Measurements from ENCODE around the gene CFAP65.
A peak's percentile ranks its signal among the peaks of the same experiment; 100 is the strongest.

Gene CFAP65

GRCh38 chr2:219020604-219021365, 20.5 kb downstream of the CFAP65 start:
- Mint-ChIP-seq H3K36me3 (no peaks in the 10 kb centered on the region), H3K27ac (no peak overlapping the region), H3K4me3 (no peak overlapping the region), H3K9me3 (no peaks in the 10 kb centered on the region), H3K4me1 (no peaks in the 10 kb centered on the region), H3K27me3 (peaks cover 10% of the 10 kb centered on the region)
- ATAC-seq (ENCODE audit: low read depth) (no peak), DNase-seq (ENCODE audit: low spot score in 2 of 2) (no peak)

- Mint-ChIP-seq H3K36me3 (no peaks in the 10 kb centered on the region), H3K4me1 (no peaks in the 10 kb centered on the region), H3K9me3 (no peaks in the 10 kb centered on the region), H3K27ac (no peak overlapping the region), H3K27me3 (peaks cover 15% of the 10 kb centered on the region), H3K4me3 (no peak overlapping the region)
- DNase-seq (ENCODE audit: low spot score in 2 of 2) (no peak), ATAC-seq (ENCODE audit: low read depth) (no peak)
Measured at GRCh38 chr2:219019436-219019835, 21.9 kb downstream of the CFAP65 start.

DNA sequence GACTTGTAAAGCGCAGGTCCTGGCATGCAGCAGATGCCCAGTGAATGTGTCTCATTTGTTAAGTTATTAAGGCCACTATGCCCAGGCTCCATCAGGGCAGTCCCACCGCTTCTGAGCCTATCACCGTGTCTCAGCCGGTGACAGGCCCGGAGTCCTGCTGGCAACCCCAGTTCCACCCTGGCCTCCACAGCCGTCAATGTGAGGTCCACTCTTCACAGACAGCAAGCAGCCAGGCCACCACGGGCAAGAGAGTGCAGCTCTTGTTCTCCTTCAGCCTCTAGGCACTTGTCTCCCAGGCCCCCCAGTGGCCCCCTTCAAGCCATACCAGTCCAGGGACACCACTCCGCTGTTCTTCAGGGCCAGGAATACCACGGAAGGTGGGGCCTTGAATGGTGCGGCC, 22.6 kb downstream of the CFAP65 start:
- ATAC-seq (ENCODE audit: low read depth) = no peak
- H3K4me3 Mint-ChIP-seq = no peak overlapping the region
- no peaks in the 10 kb centered on the region for H3K9me3 Mint-ChIP-seq
- DNase-seq (ENCODE audit: low spot score in 2 of 2) = no peak
- no peaks in the 10 kb centered on the region for H3K36me3 Mint-ChIP-seq
- no peaks in the 10 kb centered on the region for H3K4me1 Mint-ChIP-seq
- peaks cover 17% of the 10 kb centered on the region for H3K27me3 Mint-ChIP-seq
- H3K27ac Mint-ChIP-seq = no peak overlapping the region

DNA sequence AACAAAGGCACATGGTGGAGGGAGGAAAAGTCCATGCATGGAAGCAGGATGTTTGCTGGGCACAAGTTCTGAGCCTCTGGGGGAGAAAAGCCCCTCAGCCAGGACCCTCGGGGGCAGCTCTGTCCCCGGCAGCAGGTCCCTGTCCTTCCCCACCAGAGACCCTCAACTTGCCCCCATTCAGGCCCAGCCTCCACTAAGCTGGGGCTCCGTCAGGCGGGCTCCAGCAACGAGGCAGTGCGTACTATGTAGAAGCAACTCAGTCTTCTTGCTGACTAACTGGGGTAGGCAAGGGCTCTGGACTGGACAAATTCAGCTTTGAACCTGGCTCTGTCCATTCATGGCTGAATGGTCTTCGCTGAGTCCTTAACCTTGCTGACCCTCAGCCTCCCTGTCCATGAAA, 23.0 kb downstream of the CFAP65 start:
- Mint-ChIP-seq H3K9me3 (no peaks in the 10 kb centered on the region), H3K27ac (no peak overlapping the region), H3K4me3 (no peak overlapping the region), H3K27me3 (peaks cover 19% of the 10 kb centered on the region), H3K4me1 (no peaks in the 10 kb centered on the region), H3K36me3 (no peaks in the 10 kb centered on the region)
- DNase-seq (ENCODE audit: low spot score in 2 of 2) (no peak), ATAC-seq (ENCODE audit: low read depth) (no peak)

DNA sequence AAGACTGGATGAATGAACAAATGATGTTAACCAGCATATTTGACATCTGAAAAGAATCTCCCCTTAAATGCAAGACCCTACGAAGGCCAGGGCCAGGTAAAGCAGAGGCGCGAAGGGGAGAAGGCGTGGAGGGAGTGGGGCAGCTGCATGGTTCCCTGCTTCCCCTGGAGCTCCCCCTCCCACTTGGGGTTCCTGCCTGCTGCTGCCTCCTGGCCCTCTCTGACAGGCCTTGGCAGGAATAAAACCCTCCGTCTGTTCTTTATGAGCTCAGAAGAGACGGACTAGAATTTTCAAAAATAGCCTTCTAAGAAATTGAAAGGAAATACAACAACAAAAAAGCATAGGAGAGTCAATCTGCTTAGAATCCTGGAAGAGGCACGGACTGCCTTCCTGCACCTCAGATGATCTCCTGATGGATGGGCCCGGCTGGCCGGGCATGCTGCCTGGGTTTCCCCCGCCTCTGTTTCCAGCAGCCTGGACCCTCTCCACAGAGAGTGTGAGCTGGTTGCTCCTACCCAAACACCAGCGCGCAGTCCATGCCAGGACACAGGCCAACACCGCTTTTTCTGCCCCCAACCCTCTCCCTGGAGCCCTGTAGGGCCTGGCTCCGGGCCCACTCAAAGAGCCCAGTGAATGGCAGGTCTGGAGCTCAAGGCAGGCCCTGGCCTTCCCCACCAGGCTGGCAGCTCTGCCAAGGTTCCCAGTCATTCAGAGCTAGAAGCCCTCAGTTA, 23.9 kb downstream of the CFAP65 start:
- H3K36me3 Mint-ChIP-seq = no peaks in the 10 kb centered on the region
- no peaks in the 10 kb centered on the region for H3K4me1 Mint-ChIP-seq
- peaks cover 22% of the 10 kb centered on the region for H3K27me3 Mint-ChIP-seq
- H3K4me3 Mint-ChIP-seq = no peak overlapping the region
- no peaks in the 10 kb centered on the region for H3K9me3 Mint-ChIP-seq
- DNase-seq (ENCODE audit: low spot score in 2 of 2) = no peak
- H3K27ac Mint-ChIP-seq = no peak overlapping the region
- no peak for ATAC-seq (ENCODE audit: low read depth)

DNA sequence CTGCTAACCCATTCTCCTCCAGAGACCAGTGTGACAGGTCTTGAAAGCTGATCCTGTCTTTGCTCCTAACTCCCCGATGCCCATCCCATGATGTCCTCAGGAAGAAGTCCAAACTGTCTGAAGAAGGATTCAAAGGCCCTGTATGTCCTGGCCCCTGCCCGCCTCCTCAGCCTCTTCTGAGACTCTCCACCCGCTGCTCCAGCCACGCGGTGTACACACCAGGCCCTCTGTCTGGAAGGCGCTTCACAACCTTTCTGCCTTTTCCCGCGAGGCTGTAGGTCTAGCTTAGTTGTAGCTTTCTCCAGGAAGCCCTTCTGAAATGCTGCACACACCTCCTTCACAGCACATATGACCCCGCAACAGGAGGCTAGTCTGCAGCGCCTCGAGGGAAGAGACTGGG, 24.6 kb downstream of the CFAP65 start:
- H3K27me3 Mint-ChIP-seq = peaks cover 22% of the 10 kb centered on the region
- H3K27ac Mint-ChIP-seq = no peak overlapping the region
- H3K4me3 Mint-ChIP-seq = no peak overlapping the region
- DNase-seq (ENCODE audit: low spot score in 2 of 2) (no peak), ATAC-seq (ENCODE audit: low read depth) (no peak)
- H3K36me3 Mint-ChIP-seq = no peaks in the 10 kb centered on the region
- no peaks in the 10 kb centered on the region for H3K4me1 Mint-ChIP-seq
- H3K9me3 Mint-ChIP-seq = no peaks in the 10 kb centered on the region

DNA sequence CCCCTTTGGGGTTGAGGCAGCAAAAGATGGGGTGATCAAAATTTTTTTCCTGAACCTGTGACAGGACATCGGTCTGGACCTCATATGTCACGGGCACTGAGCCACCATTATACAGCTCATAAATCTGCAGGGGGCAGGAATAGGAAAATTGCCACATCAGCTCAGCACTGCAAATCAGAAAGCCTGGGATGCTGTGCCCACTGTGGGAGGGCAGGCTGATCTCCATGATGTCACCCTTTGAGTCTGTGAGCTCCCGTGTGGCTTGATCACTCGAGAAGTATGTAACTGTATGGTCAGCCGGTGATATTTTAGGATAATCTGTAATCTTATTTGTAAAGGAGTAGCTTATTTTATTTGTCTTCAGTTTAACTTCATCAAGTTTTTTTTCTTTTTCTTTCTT, 30.4 kb downstream of the CFAP65 start:
- no peak overlapping the region for H3K4me3 Mint-ChIP-seq
- H3K9me3 Mint-ChIP-seq = no peaks in the 10 kb centered on the region
- ATAC-seq (ENCODE audit: low read depth) (no peak), DNase-seq (ENCODE audit: low spot score in 2 of 2) (no peak)
- H3K27ac Mint-ChIP-seq = no peak overlapping the region
- H3K27me3 Mint-ChIP-seq = peaks cover 29% of the 10 kb centered on the region
- H3K4me1 Mint-ChIP-seq = peaks cover 2% of the 10 kb centered on the region
- no peaks in the 10 kb centered on the region for H3K36me3 Mint-ChIP-seq

GRCh38 chr2:219010162-219010756, 31.1 kb downstream of the CFAP65 start:
- Mint-ChIP-seq H3K9me3 (no peaks in the 10 kb centered on the region), H3K36me3 (no peaks in the 10 kb centered on the region), H3K27ac (no peak overlapping the region), H3K4me1 (peaks cover 2% of the 10 kb centered on the region), H3K27me3 (peaks cover 33% of the 10 kb centered on the region), H3K4me3 (no peak overlapping the region)
- peak; percentile 72 for ATAC-seq (ENCODE audit: low read depth)
- DNase-seq (ENCODE audit: low spot score in 2 of 2) = no peak

GRCh38 chr2:219009294-219009693, 32.0 kb downstream of the CFAP65 start:
- H3K27me3 Mint-ChIP-seq = peaks cover 31% of the 10 kb centered on the region
- H3K27ac Mint-ChIP-seq = peak overlapping the region; percentile 3

DNA sequence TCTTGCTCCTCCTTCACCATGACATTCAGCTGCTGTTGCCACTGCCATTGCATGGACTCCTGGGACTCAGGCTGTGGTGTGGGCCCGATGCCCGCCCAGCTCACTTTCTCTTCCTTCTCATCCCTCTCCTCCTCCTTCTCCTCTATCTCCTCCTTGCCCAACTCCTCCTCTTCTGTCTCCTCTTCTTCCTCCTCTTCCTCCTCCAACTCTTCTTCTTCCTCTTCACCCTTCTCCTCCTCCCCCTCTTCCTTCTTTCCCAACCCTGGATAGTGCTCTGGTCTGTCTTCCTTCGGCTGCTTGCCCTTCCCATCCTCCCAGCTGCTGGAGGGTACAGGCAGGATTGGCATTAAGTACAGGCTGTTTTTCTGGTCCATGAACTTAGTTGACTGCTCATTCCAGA, 37.3 kb downstream of the CFAP65 start:
- Mint-ChIP-seq H3K4me1 (peaks cover 11% of the 10 kb centered on the region), H3K36me3 (no peaks in the 10 kb centered on the region), H3K4me3 (no peak overlapping the region), H3K27ac (no peak overlapping the region), H3K27me3 (peaks cover 40% of the 10 kb centered on the region), H3K9me3 (no peaks in the 10 kb centered on the region)
- ATAC-seq (ENCODE audit: low read depth) (no peak), DNase-seq (ENCODE audit: low spot score in 2 of 2) (no peak)

More at GRCh38 chr2:219009294-219009693, 32.0 kb downstream of the CFAP65 start:
- DNase-seq (ENCODE audit: low spot score in 2 of 2) = no peak
- Mint-ChIP-seq H3K36me3 (no peaks in the 10 kb centered on the region), H3K4me3 (no peak overlapping the region), H3K9me3 (no peaks in the 10 kb centered on the region), H3K4me1 (peaks cover 2% of the 10 kb centered on the region)
- ATAC-seq (ENCODE audit: low read depth) = no peak

DNA sequence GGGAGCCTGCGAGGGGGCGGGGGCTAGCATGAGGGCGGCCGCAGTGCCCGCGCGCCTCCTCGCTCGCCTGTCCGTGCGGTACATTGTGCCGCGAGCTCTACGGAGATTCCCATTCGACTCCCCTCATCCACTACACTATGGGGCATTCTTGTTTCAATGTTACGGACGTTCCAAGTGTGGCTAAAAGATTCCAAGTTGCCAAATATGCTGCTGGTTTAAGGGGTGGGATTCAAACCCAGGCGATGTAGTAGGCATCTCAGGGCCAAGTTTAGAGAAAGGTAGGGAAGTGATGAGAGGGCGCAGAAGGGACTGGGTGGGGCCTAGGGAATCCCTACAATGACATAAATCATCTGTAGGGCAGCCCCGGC, 38.1 kb downstream of the CFAP65 start:
- Mint-ChIP-seq H3K27ac (no peak overlapping the region), H3K4me3 (peak overlapping the region; percentile 27), H3K4me1 (peaks cover 12% of the 10 kb centered on the region), H3K9me3 (no peaks in the 10 kb centered on the region), H3K27me3 (peaks cover 38% of the 10 kb centered on the region), H3K36me3 (no peaks in the 10 kb centered on the region)
- DNase-seq (ENCODE audit: low spot score in 2 of 2) (no peak), ATAC-seq (ENCODE audit: low read depth) (peak; percentile 46)

- Mint-ChIP-seq H3K4me3 (peak overlapping the region; percentile 70), H3K27ac (no peak overlapping the region), H3K9me3 (no peaks in the 10 kb centered on the region), H3K36me3 (no peaks in the 10 kb centered on the region), H3K4me1 (peaks cover 14% of the 10 kb centered on the region), H3K27me3 (peaks cover 42% of the 10 kb centered on the region)
- DNase-seq (ENCODE audit: low spot score in 2 of 2) (peak in 1 of 2 donors; percentile 30), ATAC-seq (ENCODE audit: low read depth) (peak; percentile 51)
Measured at GRCh38 chr2:219002395-219003266, 38.7 kb downstream of the CFAP65 start.

DNA sequence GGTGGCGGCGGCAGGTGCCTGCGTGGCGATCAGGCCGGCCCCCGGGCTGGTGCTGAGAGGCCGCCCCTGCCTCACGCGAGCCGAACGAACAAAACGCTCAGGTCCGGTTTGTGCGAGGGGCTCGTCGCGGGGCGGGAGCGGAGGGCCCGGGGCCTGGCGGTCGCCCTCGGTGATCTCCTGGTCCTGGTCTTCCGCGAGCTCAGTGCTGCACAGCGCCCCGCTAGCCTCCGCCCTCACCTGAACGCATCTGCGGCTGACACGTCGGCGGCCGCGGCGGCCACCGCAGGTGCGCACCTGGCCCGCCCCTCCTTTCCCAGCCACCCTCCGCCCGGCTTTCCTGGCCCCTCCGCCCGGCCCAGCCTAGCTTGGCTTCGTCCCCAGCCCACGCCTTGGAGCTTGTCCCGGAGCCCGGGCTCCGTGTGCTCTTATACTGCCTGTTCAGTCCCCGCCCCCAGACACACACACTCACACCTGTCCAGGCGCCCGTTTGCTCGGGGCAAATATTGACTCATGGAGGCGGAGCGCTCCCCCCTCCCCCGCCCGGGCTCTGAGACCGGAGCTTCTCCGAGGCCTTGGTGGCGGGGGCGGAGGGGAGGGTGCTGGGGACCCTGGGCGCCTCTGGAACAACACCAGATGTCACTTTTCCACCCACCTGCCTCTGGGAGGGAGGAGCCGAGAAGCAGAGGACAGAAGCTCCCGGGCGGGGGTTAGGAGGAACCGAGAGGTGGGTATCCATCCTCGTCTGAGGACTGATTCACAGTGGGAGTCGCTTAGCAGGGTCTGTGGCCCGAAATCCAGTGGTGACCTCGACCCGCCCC, 39.5 kb downstream of the CFAP65 start:
- DNase-seq (ENCODE audit: low spot score in 2 of 2) (peak in 1 of 2 donors; percentile 26), ATAC-seq (ENCODE audit: low read depth) (peak; percentile 26)
- no peak overlapping the region for H3K27ac Mint-ChIP-seq
- no peaks in the 10 kb centered on the region for H3K36me3 Mint-ChIP-seq
- H3K4me3 Mint-ChIP-seq = peak overlapping the region; percentile 61
- peaks cover 40% of the 10 kb centered on the region for H3K27me3 Mint-ChIP-seq
- no peaks in the 10 kb centered on the region for H3K9me3 Mint-ChIP-seq
- peaks cover 14% of the 10 kb centered on the region for H3K4me1 Mint-ChIP-seq

All from memory B cell (primary cell).